GM10266 (cell line): Measurements from ENCODE around the gene ZNF737.

ENCODE experiments used
- DNase-seq: peaks from one replicate; pipeline ENCODE4 v3.0.0; 2012; ENCODE audit errors: extremely low spot score
- TF ChIP-seq, protein P1 (sequence below): IDR thresholded peaks from 2 replicates; pipeline ENCODE4 v1.5.1; 2012; ENCODE audit warnings: mild to moderate bottlenecking, low read depth; ENCODE audit not compliant: control insufficient read depth, insufficient read depth; ENCODE audit errors: missing control alignments

Gene ZNF737

DNA sequence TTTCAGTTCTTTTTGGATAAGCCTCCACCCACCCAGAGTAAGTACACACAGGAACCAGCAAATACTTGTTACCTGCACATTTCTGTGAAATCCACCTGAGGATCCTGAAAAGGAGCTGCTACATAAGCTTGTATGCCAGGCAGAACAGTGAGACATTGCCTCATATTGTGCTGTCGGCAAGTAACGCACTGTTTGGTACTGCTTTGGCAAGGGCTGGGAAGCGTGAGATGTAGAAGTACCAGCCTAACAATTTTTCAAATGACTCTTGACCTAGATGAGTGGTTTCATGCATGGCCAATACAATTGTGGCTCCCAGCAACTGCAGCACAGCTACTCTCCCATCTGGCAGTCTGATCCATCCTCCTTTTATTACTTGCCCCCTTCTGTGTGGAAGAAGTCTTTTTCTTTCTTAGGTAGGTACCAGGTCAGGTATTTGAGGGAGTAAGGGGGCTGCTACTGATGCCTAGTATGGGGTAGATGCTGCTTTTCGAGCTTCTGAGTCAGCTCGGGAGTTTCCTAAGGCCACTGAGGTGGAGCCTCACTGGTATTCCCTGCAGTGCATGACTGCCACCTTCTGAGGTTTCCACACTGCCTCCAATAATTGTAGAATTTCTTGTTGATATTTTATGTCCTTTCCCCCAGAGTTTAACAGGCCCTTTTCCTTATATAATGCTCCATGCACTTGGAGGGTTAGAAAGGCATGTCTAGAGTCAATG is 52.2 kb downstream of the ZNF737 start:
- no peak for DNase-seq
- TF ChIP-seq, protein P1, sequence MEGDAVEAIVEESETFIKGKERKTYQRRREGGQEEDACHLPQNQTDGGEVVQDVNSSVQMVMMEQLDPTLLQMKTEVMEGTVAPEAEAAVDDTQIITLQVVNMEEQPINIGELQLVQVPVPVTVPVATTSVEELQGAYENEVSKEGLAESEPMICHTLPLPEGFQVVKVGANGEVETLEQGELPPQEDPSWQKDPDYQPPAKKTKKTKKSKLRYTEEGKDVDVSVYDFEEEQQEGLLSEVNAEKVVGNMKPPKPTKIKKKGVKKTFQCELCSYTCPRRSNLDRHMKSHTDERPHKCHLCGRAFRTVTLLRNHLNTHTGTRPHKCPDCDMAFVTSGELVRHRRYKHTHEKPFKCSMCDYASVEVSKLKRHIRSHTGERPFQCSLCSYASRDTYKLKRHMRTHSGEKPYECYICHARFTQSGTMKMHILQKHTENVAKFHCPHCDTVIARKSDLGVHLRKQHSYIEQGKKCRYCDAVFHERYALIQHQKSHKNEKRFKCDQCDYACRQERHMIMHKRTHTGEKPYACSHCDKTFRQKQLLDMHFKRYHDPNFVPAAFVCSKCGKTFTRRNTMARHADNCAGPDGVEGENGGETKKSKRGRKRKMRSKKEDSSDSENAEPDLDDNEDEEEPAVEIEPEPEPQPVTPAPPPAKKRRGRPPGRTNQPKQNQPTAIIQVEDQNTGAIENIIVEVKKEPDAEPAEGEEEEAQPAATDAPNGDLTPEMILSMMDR: no peak

DNA sequence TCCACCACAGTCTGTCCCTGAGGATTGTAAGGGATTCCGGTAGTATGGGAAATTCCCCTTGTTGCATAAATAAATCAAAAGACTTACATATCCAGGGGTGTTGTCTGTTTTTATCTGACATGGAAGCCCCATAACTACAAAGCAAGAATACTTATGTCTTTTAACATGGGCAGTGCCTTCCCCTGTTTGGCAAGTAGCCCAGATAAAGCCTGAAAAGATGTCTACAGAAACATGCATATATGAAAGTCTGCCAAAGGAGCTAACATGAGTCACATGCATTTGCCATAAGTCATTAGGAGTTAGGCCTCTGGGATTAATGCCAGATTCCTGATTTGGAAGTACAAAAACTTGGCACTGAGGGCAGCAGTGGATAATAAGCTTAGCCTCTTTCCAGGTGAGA is 62.1 kb downstream of the ZNF737 start:
- DNase-seq: no peak
- TF ChIP-seq, protein P1: no peak
